ENCODE results near the gene PRPF19. TPM values are rescaled to one million over a fixed set of nuclear protein-coding genes. Genes with fewer than 3 reads are reported as not detected.

Gene PRPF19
- total and polyA plus RNA-seq, 2 of the 13 experiments (the other 11 are each of a cell fraction or from before 2014, with no cell fraction given): 27.4 to 91.1 TPM

- TF ChIP-seq ZNF256 (CRISPR knock-in tag; conservative IDR thresholded peaks at IDR 0.05) (no peak), CENPT (CRISPR knock-in tag; IDR thresholded peaks at IDR 0.05; ENCODE audit: low read depth) (no peak), CCDC6 (CRISPR knock-in tag; IDR thresholded peaks at IDR 0.05) (no peak), ZNF577 (CRISPR knock-in tag; IDR thresholded peaks at IDR 0.05; ENCODE audit: borderline replicate concordance, low read depth) (no peak)
Observed at GRCh38 chr11:60847281-60847680, 59.1 kb downstream of the PRPF19 start (continued).

- H3K27me3 ChIP-seq (ENCODE audit: control insufficient read depth in 1 of 2, insufficient read depth in 2 of 2, low read length in 2 of 2): no peaks in the 10 kb centered on the region; a peak in 1 of 5 replicates
- no peak for ATAC-seq
- H3K9ac ChIP-seq (ENCODE audit: insufficient read depth, low read depth, low read length): no peak overlapping the region
- H3K9me3 ChIP-seq (ENCODE audit: low read length): no peaks in the 10 kb centered on the region
- in situ Hi-C loops (cut with HindIII; ENCODE audit: extremely low pct_ligation_motif_present, low pct_unique_long_range_greater_than_20kb): no loop called here
- H2AFZ ChIP-seq (ENCODE audit: low read length): no peak overlapping the region
- 92% methylated on average over 8 of the region's 8 CpGs for WGBS (ENCODE audit: low lambda C conversion rate)
- peak overlapping the region; percentile 86 for H3K4me2 ChIP-seq (ENCODE audit: low read depth, low read length)
- FAIRE-seq: no peak
- H3K79me2 ChIP-seq (ENCODE audit: insufficient read depth, low read length): peaks cover 50% of the 10 kb centered on the region
- intact Hi-C loops (cut with micrococcal nuclease; ENCODE audit: unreplicated experiment): loop anchor here (1.0 to 2.0 kb wide), 2 partner anchors 11 to 35 kb away; no protein-coding TSS in a partner anchor
- no peak for DNase-seq (ENCODE audit: low spot score)
- peaks cover 21 to 36% of the 10 kb centered on the region in 2 experiments for H3K36me3 ChIP-seq (replicated peaks in 1 of 2; ENCODE audit: control insufficient read depth in 1 of 2, insufficient read depth in 2 of 2, low read length in 2 of 2)
- no TSS peak for BruUV-seq (replicated peaks)
- CTCF ChIA-PET (ENCODE audit: low intra/inter-chr PET ratio, low total read pairs): no interaction called here
- POLR2A ChIA-PET: interaction anchor here (3.0 kb wide), 1 partner anchor 10 kb away, joined by 26 read pairs; the partner anchor contains the start of gene PTGDR2
- H4K20me1 ChIP-seq (ENCODE audit: insufficient read depth, low read length): peaks cover 13% of the 10 kb centered on the region; the same call in 1 of the 2 replicates
- peak overlapping the region in 2 of 3 experiments; percentile 26 to 41; a peak in 4 of 6 replicates for H3K4me3 ChIP-seq (replicated peaks in 1 of 3; ENCODE audit: insufficient read depth in 1 of 3, low read depth in 2 of 3, low read length in 3 of 3)
- peaks cover 41% of the 10 kb centered on the region for H3K4me1 ChIP-seq (ENCODE audit: insufficient read depth, low read length)
- H3K27ac ChIP-seq (ENCODE audit: extremely low read length, insufficient read depth, low read length): peak overlapping the region; percentile 36
- TF ChIP-seq RORA (CRISPR knock-in tag; IDR thresholded peaks at IDR 0.05) (no peak), RERE (CRISPR knock-in tag; IDR thresholded peaks at IDR 0.05; ENCODE audit: low read depth) (no peak), ZNF354B (CRISPR knock-in tag; IDR thresholded peaks at IDR 0.05) (no peak), ELF4 (CRISPR knock-in tag; IDR thresholded peaks at IDR 0.05; ENCODE audit: borderline replicate concordance) (no peak), ZNF878 (CRISPR knock-in tag; IDR thresholded peaks at IDR 0.05) (no peak), SRY (CRISPR knock-in tag; IDR thresholded peaks at IDR 0.05) (0 out of 2 replicates have a peak, but pooled peaks have one; percentile 9), ZNF577 (CRISPR knock-in tag; IDR thresholded peaks at IDR 0.05; ENCODE audit: borderline replicate concordance, low read depth) (no peak), ZNF142 (CRISPR knock-in tag; IDR thresholded peaks at IDR 0.05) (no peak), RARG (CRISPR knock-in tag; IDR thresholded peaks at IDR 0.05; ENCODE audit: low read depth) (no peak)
Observed at GRCh38 chr11:60845338-60845737, 61.0 kb downstream of the PRPF19 start.

All from HepG2 (cell line).